HepG2 (cell line): ENCODE results near the gene FAAP20. TPM values are rescaled to one million over a fixed set of nuclear protein-coding genes. Genes with fewer than 3 reads are reported as not detected.

Experiments
- ATAC-seq: fragments of 200-7000 bp; cut with Tn5 transposase; 3 replicates; pipeline ENCODE4 v1.9.1; 2020; ENCODE audit warnings: mild to moderate bottlenecking, moderate library complexity
- BruUV-seq: library from RNA; stranded (reverse); fragments of 400-500 nt; replicated peaks from 2 replicates; lab custom pipeline; 2021; lab: Mats Ljungman, UMichigan
- CTCF ChIA-PET: fragments of 300-600 bp; formaldehyde crosslinking; extraction: SDS; loops from one replicate; lab custom pipeline; 2021; ENCODE audit warnings: low total read pairs, inconsistent platforms, low intra/inter-chr PET ratio; lab: Yijun Ruan, JAX
- POLR2A ChIA-PET: fragments of 350-600 bp; sonication (Branson Sonifier 250); formaldehyde crosslinking; loops from one replicate; lab custom pipeline; 2020; ENCODE audit warnings: antibody characterized with exemption, inconsistent platforms; lab: Yijun Ruan, JAX
- DNase-seq: peaks from one replicate; pipeline ENCODE4 v3.0.0-alpha.2; 2015; ENCODE audit warnings: low spot score
- FAIRE-seq: peaks from 3 replicates; lab custom pipeline; 2011; peaks lifted over from hg19 to GRCh38; lab: Jason Lieb, UNC
- H2AFZ ChIP-seq: one replicate; pipeline ENCODE4 v1.6.1; 2011; ENCODE audit warnings: low read length, inconsistent platforms
- H3K27ac ChIP-seq: fragments of 300-600 bp; 3 replicates; pipeline ENCODE4 v1.8.0; 2011; ENCODE audit warnings: mixed run types, mild to moderate bottlenecking, mixed read lengths, low read length, inconsistent platforms; ENCODE audit not compliant: insufficient read depth; ENCODE audit errors: extremely low read length
- H3K27me3 ChIP-seq, 2 experiments: fragments of 200-600 bp in 1 of 2; 2 replicates in 1 of 2; 3 replicates in 1 of 2; pipeline versions ENCODE4 v1.6.0 to v1.8.0; 2011; ENCODE audit warnings: low read length in 2 of 2, mild to moderate bottlenecking in 2 of 2, moderate library complexity in 2 of 2, inconsistent platforms in 1 of 2; ENCODE audit not compliant: insufficient read depth in 2 of 2, control insufficient read depth in 1 of 2
- H3K36me3 ChIP-seq, 2 experiments: fragments of 200-600 bp in 1 of 2; replicated peaks in 1 of 2; 2 replicates in 1 of 2; 3 replicates in 1 of 2; pipeline versions ENCODE4 v1.5.1 to v1.8.0; 2011; ENCODE audit warnings: low read length in 2 of 2, inconsistent platforms in 1 of 2; ENCODE audit not compliant: insufficient read depth in 2 of 2, control insufficient read depth in 1 of 2
- H3K4me1 ChIP-seq: 2 replicates; pipeline ENCODE4 v1.5.1; 2012; ENCODE audit warnings: low read length, inconsistent platforms; ENCODE audit not compliant: insufficient read depth
- H3K4me2 ChIP-seq: 2 replicates; pipeline ENCODE4 v1.6.0; 2011; ENCODE audit warnings: low read depth, low read length, inconsistent platforms
- H3K4me3 ChIP-seq, 3 experiments: fragments of 200-600 bp in 1 of 3; sonication (generic), shearing (Covaris generic) in 1 of 3; replicated peaks in 1 of 3; 2 replicates each; pipeline ENCODE4 v1.5.1; 2011 to 2016; ENCODE audit warnings: low read length in 3 of 3, inconsistent platforms in 2 of 3, low read depth in 2 of 3, mild to moderate bottlenecking in 2 of 3, control low read depth in 1 of 3, mixed read lengths in 1 of 3; ENCODE audit not compliant: insufficient read depth in 1 of 3
- H3K79me2 ChIP-seq: one replicate; pipeline ENCODE4 v1.6.1; 2011; ENCODE audit warnings: low read length, inconsistent platforms; ENCODE audit not compliant: insufficient read depth
- H3K9ac ChIP-seq: 2 replicates; pipeline ENCODE4 v1.6.0; 2011; ENCODE audit warnings: mild to moderate bottlenecking, low read depth, low read length, inconsistent platforms; ENCODE audit not compliant: insufficient read depth
- H3K9me3 ChIP-seq: 2 replicates; pipeline ENCODE4 v1.5.1; 2012; ENCODE audit warnings: mild to moderate bottlenecking, low read length
- H4K20me1 ChIP-seq: 2 replicates; pipeline ENCODE4 v1.6.0; 2011; ENCODE audit warnings: inconsistent platforms, mild to moderate bottlenecking, low read length, moderate library complexity; ENCODE audit not compliant: insufficient read depth
- CEBPG ChIP-seq: IDR thresholded peaks from 2 replicates; pipeline ENCODE4 v1.6.1; 2016
- CEBPZ ChIP-seq: IDR thresholded peaks from 2 replicates; pipeline ENCODE4 v1.6.1; 2012; ENCODE audit warnings: low read length, improper control_type of control experiment
- SRY ChIP-seq: sonication (generic); formaldehyde crosslinking; IDR thresholded peaks from 2 replicates; pipeline ENCODE4 v1.8.0; 2022; ENCODE audit warnings: mild to moderate bottlenecking, missing genetic modification reagents
- THAP11 ChIP-seq: IDR thresholded peaks from 2 replicates; pipeline ENCODE4 v1.6.1; 2016; ENCODE audit warnings: missing biosample characterization, missing genetic modification reagents
- YEATS2 ChIP-seq: sonication (generic); formaldehyde crosslinking; IDR thresholded peaks from 2 replicates; pipeline ENCODE4 v1.4.0; 2020; ENCODE audit warnings: missing genetic modification reagents, borderline replicate concordance
- ZNF30 ChIP-seq: sonication (generic); formaldehyde crosslinking; IDR thresholded peaks from 2 replicates; pipeline ENCODE4 v1.5.0; 2020; ENCODE audit warnings: mild to moderate bottlenecking, missing genetic modification reagents
- ZNF382 ChIP-seq: sonication (generic); formaldehyde crosslinking; IDR thresholded peaks from 2 replicates; pipeline ENCODE4 v1.5.0; 2020; ENCODE audit warnings: missing genetic modification reagents, mild to moderate bottlenecking, borderline replicate concordance
- ZNF556 ChIP-seq: sonication (generic); formaldehyde crosslinking; IDR thresholded peaks from 2 replicates; pipeline ENCODE4 v1.4.0; 2020; ENCODE audit warnings: mild to moderate bottlenecking, missing genetic modification reagents, borderline replicate concordance
- ZNF770 ChIP-seq: sonication (generic); formaldehyde crosslinking; IDR thresholded peaks from 2 replicates; pipeline ENCODE4 v1.5.0; 2020; ENCODE audit warnings: mild to moderate bottlenecking, missing genetic modification reagents
- ZNF784 ChIP-seq: sonication (generic); formaldehyde crosslinking; IDR thresholded peaks from 2 replicates; pipeline ENCODE4 v1.5.1; 2020; ENCODE audit warnings: missing genetic modification reagents, mild to moderate bottlenecking, borderline replicate concordance
- WGBS: methylation state at CpG from one replicate; pipeline ENCODE4 v1.1.6; 2017; ENCODE audit warnings: low lambda C conversion rate; 5-methylcytosine and 5-hydroxymethylcytosine counted together
- in situ Hi-C: cut with HindIII; loops from 2 replicates; pipeline ENCODE4 v1.10.0; 2017; ENCODE audit warnings: low pct_unique_long_range_greater_than_20kb; ENCODE audit not compliant: extremely low pct_ligation_motif_present
- intact Hi-C: fragments of 100-400 bp; cut with micrococcal nuclease; formaldehyde crosslinking; loops from one replicate; pipeline ENCODE4 v1.10.0; 2022; ENCODE audit not compliant: unreplicated experiment
- polyA plus RNA-seq, 8 experiments: library from polyadenylated mRNA; depleted of rRNA in 3 of 8; stranded (reverse) in 7 of 8; unstranded in 1 of 8; fragments of >200 nt; fragmentation: Illumina TruSeq in 4 of 8; extraction: Trizol in 4 of 8; gene quantifications; 2 replicates each; pipeline versions ENCODE4 v1.2.1 to v1.2.3, GENCODE V29; 2011 to 2016; ENCODE audit warnings: low read depth in 4 of 8, missing spikeins in 1 of 8, mixed read lengths in 1 of 8; ENCODE audit not compliant: insufficient read depth in 1 of 8
- total RNA-seq, 5 experiments: library from RNA; depleted of rRNA; stranded (reverse); fragments of >200 nt; fragmentation: Illumina TruSeq; extraction: Trizol; gene quantifications; 2 replicates each; pipeline ENCODE4 v1.2.3, GENCODE V29; 2016; ENCODE audit warnings: low read depth in 1 of 5

Gene FAAP20
- total and polyA plus RNA-seq, 2 of the 13 experiments (the other 11 are each of a cell fraction or from before 2014, with no cell fraction given) = 9.6 to 10.8 TPM

- Histone ChIP-seq H4K20me1 (peaks cover 3% of the 10 kb centered on the region; the same call in 1 of the 2 replicates), H3K27ac (no peak overlapping the region), H3K79me2 (peaks cover 7% of the 10 kb centered on the region), H3K9ac (no peak overlapping the region), H3K27me3 (no peaks in the 10 kb centered on the region), H3K4me2 (no peak overlapping the region), H3K4me3 (no peak overlapping the region), H3K4me1 (no peaks in the 10 kb centered on the region), H3K9me3 (no peaks in the 10 kb centered on the region), H3K36me3 (peaks cover 32 to 83% of the 10 kb centered on the region in 2 experiments), H2AFZ (no peak overlapping the region)
- no TSS peak for BruUV-seq
- in situ Hi-C loops = no loop called here
- POLR2A ChIA-PET = no interaction called here
- TF ChIP-seq ZNF382 (CRISPR knock-in tag) = no peak
- TF ChIP-seq ZNF770 (CRISPR knock-in tag) = no peak
- TF ChIP-seq ZNF30 (CRISPR knock-in tag) = no peak
- TF ChIP-seq CEBPZ = no peak
- TF ChIP-seq ZNF784 = no peak
- TF ChIP-seq ZNF556 (CRISPR knock-in tag) = no peak
- no peak for TF ChIP-seq YEATS2
- no peak for TF ChIP-seq THAP11 (CRISPR knock-in tag)
- TF ChIP-seq CEBPG = no peak
- TF ChIP-seq SRY (CRISPR knock-in tag) = no peak
- WGBS = 98% methylated on average over 11 of the region's 11 CpGs
- intact Hi-C loops = no loop called here
- DNase-seq (no peak), ATAC-seq (no peak), FAIRE-seq (no peak)
- CTCF ChIA-PET = no interaction called here
Observed at GRCh38 chr1:2152954-2153353, 41.6 kb downstream of the FAAP20 start.
